Ishikawa (cell line): ENCODE results near the gene ACY1.

Experiments used
- CEBPB ChIP-seq: IDR thresholded peaks from 2 replicates; pipeline ENCODE4 v1.6.1; 2012
- EGR1 ChIP-seq: IDR thresholded peaks from 2 replicates; pipeline ENCODE4 v1.6.1; 2012
- EP300 ChIP-seq: IDR thresholded peaks from 2 replicates; pipeline ENCODE4 v1.6.1; 2012; ENCODE audit warnings: borderline replicate concordance
- FOXM1 ChIP-seq: IDR thresholded peaks from 2 replicates; pipeline ENCODE4 v1.6.1; 2012; ENCODE audit warnings: low read depth, borderline replicate concordance
- NFIC ChIP-seq: IDR thresholded peaks from 2 replicates; pipeline ENCODE4 v1.6.1; 2012
- RAD21 ChIP-seq: IDR thresholded peaks from 2 replicates; pipeline ENCODE4 v1.6.1; 2012; ENCODE audit warnings: low read depth
- TAF1 ChIP-seq: IDR thresholded peaks from 2 replicates; pipeline ENCODE4 v1.6.1; 2012; ENCODE audit warnings: low read depth, mild to moderate bottlenecking
- TEAD4 ChIP-seq: IDR thresholded peaks from 2 replicates; pipeline ENCODE4 v1.6.1; 2012
- ZBTB7A ChIP-seq: IDR thresholded peaks from 2 replicates; pipeline ENCODE4 v1.6.1; 2012; ENCODE audit warnings: low read depth
- TF ChIP-seq, protein P1 (sequence below): IDR thresholded peaks from 2 replicates; pipeline ENCODE4 v1.6.1; 2012

DNA sequence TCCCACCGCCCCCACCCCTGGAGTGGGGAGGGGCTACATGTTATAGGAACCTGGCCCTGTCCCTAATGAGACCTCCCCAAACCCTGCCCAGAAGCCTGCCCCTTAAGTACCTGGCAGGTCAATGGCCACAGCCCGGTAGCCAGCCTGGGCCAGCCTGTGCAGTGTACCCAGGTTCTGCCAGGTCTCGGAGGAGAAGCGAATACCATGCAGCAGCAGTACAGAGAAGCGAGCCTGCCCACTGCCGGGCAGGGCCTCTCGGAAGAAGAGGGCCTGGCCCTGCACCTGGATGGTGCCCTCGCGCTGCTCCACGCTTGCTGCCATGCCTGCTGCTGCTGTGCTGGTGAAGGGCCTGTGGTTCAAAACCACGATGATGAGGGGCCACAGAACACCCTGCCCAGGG is 12.0 kb upstream of the ACY1 start:
- TF ChIP-seq EGR1 (no peak), CEBPB (no peak), EP300 (no peak), NFIC (no peak), FOXM1 (no peak), ZBTB7A (no peak), TEAD4 (no peak), RAD21 (no peak), TAF1 (no peak)
- TF ChIP-seq, protein P1, sequence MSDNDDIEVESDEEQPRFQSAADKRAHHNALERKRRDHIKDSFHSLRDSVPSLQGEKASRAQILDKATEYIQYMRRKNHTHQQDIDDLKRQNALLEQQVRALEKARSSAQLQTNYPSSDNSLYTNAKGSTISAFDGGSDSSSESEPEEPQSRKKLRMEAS: no peak
